Smooth muscle cell (in vitro differentiated cells): ENCODE data around the gene PCDHB14. TPM values are rescaled to one million over a fixed set of nuclear protein-coding genes. Genes with fewer than 3 reads are reported as not detected.
"Not testable (repeated sequence)": the region's sequence is repeated elsewhere in the genome, so short reads cannot be mapped to it uniquely, and the experiment has no call there.

Experiments used
- DNase-seq: peaks from one replicate; lab custom pipeline; 2025; ENCODE audit not compliant: unreplicated experiment; lab: John Stamatoyannopoulos, UW
- H2AFZ ChIP-seq: fragments of 200-600 bp; sonication (generic); 2 replicates; pipeline ENCODE4 v1.6.0; 2016; ENCODE audit warnings: antibody characterized with exemption, low read depth, mild to moderate bottlenecking
- H3F3A ChIP-seq: fragments of 200-600 bp; sonication (generic); 2 replicates; pipeline ENCODE4 v1.6.0; 2017; ENCODE audit warnings: antibody characterized with exemption, low read depth
- H3K27ac ChIP-seq: fragments of 200-600 bp; sonication (generic); 2 replicates; pipeline ENCODE4 v1.5.1; 2016; ENCODE audit warnings: low read depth, mild to moderate bottlenecking
- H3K27me3 ChIP-seq: fragments of 200-600 bp; sonication (generic); 2 replicates; pipeline ENCODE4 v1.6.1; 2016; ENCODE audit warnings: low read depth, mild to moderate bottlenecking
- H3K36me3 ChIP-seq: fragments of 200-600 bp; sonication (generic); 2 replicates; pipeline ENCODE4 v1.5.1; 2016; ENCODE audit warnings: low read depth
- H3K4me1 ChIP-seq: fragments of 200-600 bp; sonication (generic); 2 replicates; pipeline ENCODE4 v1.5.1; 2016; ENCODE audit warnings: low read depth
- H3K4me2 ChIP-seq: fragments of 200-600 bp; sonication (generic); 2 replicates; pipeline ENCODE4 v1.6.0; 2016; ENCODE audit warnings: mild to moderate bottlenecking
- H3K4me3 ChIP-seq: fragments of 200-600 bp; sonication (generic); 2 replicates; pipeline ENCODE4 v1.5.1; 2016; ENCODE audit warnings: mild to moderate bottlenecking
- H3K79me2 ChIP-seq: fragments of 200-600 bp; sonication (generic); 2 replicates; pipeline ENCODE4 v1.6.0; 2016; ENCODE audit warnings: low read depth, mild to moderate bottlenecking
- H3K9ac ChIP-seq: fragments of 200-600 bp; sonication (generic); 2 replicates; pipeline ENCODE4 v1.6.0; 2016; ENCODE audit warnings: low read depth
- H3K9me3 ChIP-seq: fragments of 200-600 bp; sonication (generic); replicated peaks from 2 replicates; pipeline ENCODE4 v1.5.1; 2016; ENCODE audit warnings: low read depth
- H4K20me1 ChIP-seq: fragments of 200-600 bp; sonication (generic); 2 replicates; pipeline ENCODE4 v1.6.0; 2016; ENCODE audit warnings: low read depth
- WGBS: methylation state at CpG from one replicate; pipeline ENCODE4 v1.1.7; 2016; ENCODE audit warnings: low lambda C conversion rate; 5-methylcytosine and 5-hydroxymethylcytosine counted together
- polyA plus RNA-seq: library from polyadenylated mRNA; unstranded; fragments of >200 nt; fragmentation: Nextera tagmentation; extraction: Ambion mirVana; gene quantifications from 2 replicates; pipeline ENCODE4 v1.2.1, GENCODE V29; 2016
- total RNA-seq: library from RNA; depleted of rRNA; stranded (reverse); fragments of >200 nt; gene quantifications from 2 replicates; pipeline ENCODE4 v1.2.3, GENCODE V29; 2014
- TF ChIP-seq, protein P1 (sequence below): fragments of 200-600 bp; sonication (generic); IDR thresholded peaks from 2 replicates; pipeline ENCODE4 v1.5.1; 2017; ENCODE audit warnings: borderline replicate concordance, mild to moderate bottlenecking, antibody characterized with exemption; ENCODE audit not compliant: insufficient read depth, poor library complexity, severe bottlenecking

The PCDHB14 gene
- total and polyA plus RNA-seq, 2 experiments from 2014 or later: 2.6 to 7.8 TPM

- Histone ChIP-seq H3K4me1 (no peaks in the 10 kb centered on the region), H2AFZ (no peak within 1 kb of the TSS), H3K27ac (no peak within 1 kb of the TSS), H3F3A (no peaks in the 10 kb centered on the region), H4K20me1 (no peaks in the 10 kb centered on the region), H3K4me2 (no peak within 1 kb of the TSS), H3K79me2 (no peaks in the 10 kb centered on the region), H3K36me3 (no peaks in the 10 kb centered on the region), H3K4me3 (no peak within 1 kb of the TSS), H3K9me3 (peaks cover 2% of the 10 kb centered on the region), H3K9ac (no peak within 1 kb of the TSS), H3K27me3 (no peaks in the 10 kb centered on the region)
- TF ChIP-seq, protein P1, sequence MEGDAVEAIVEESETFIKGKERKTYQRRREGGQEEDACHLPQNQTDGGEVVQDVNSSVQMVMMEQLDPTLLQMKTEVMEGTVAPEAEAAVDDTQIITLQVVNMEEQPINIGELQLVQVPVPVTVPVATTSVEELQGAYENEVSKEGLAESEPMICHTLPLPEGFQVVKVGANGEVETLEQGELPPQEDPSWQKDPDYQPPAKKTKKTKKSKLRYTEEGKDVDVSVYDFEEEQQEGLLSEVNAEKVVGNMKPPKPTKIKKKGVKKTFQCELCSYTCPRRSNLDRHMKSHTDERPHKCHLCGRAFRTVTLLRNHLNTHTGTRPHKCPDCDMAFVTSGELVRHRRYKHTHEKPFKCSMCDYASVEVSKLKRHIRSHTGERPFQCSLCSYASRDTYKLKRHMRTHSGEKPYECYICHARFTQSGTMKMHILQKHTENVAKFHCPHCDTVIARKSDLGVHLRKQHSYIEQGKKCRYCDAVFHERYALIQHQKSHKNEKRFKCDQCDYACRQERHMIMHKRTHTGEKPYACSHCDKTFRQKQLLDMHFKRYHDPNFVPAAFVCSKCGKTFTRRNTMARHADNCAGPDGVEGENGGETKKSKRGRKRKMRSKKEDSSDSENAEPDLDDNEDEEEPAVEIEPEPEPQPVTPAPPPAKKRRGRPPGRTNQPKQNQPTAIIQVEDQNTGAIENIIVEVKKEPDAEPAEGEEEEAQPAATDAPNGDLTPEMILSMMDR: peak; percentile 23
- no peak for DNase-seq
- WGBS: 58% methylated on average over 11 of the region's 11 CpGs
Observed at GRCh38 chr5:141208478-141208877, 14.7 kb upstream of the PCDHB14 start, which contains the start of gene PCDHB12. Gene PCDHB12 (plus strand): TSS chr5:141208719. CDS start chr5:141208908, 189 bp downstream.

DNA sequence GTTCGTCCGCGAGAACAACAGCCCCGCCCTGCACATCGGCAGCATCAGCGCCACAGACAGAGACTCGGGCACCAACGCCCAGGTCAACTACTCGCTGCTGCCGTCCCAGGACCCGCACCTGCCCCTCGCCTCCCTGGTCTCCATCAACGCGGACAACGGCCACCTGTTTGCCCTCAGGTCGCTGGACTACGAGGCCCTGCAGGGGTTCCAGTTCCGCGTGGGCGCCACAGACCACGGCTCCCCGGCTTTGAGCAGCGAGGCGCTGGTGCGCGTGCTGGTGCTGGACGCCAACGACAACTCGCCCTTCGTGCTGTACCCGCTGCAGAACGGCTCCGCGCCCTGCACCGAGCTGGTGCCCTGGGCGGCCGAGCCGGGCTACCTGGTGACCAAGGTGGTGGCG, 12.9 kb upstream of the PCDHB14 start:
- WGBS: 96% methylated on average over 39 of the region's 39 CpGs
- not testable (repeated sequence) for H2AFZ ChIP-seq, DNase-seq

DNA sequence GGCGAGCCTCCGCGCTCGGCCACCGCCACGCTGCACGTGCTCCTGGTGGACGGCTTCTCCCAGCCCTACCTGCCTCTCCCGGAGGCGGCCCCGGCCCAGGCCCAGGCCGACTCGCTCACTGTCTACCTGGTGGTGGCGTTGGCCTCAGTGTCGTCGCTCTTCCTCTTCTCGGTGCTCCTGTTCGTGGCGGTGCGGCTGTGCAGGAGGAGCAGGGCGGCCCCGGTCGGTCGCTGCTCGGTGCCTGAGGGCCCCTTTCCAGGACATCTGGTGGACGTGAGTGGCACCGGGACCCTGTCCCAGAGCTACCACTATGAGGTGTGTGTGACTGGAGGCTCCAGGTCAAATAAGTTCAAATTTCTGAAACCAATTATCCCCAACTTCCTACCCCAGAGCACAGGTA, 12.3 kb upstream of the PCDHB14 start:
- H3K4me3 ChIP-seq, H3K79me2 ChIP-seq, H3K4me1 ChIP-seq, H3K4me2 ChIP-seq, H3F3A ChIP-seq, H3K9me3 ChIP-seq, H3K9ac ChIP-seq, H3K27me3 ChIP-seq, H4K20me1 ChIP-seq, H3K36me3 ChIP-seq, H2AFZ ChIP-seq, H3K27ac ChIP-seq, DNase-seq: not testable (repeated sequence)
- 95% methylated on average over 21 of the region's 27 CpGs for WGBS

More for the DNA sequence above, 12.9 kb upstream of the PCDHB14 start:
- H3F3A ChIP-seq, H4K20me1 ChIP-seq, H3K9me3 ChIP-seq, H3K4me1 ChIP-seq, H3K9ac ChIP-seq, H3K27me3 ChIP-seq, H3K79me2 ChIP-seq, H3K4me2 ChIP-seq, H3K27ac ChIP-seq, H3K4me3 ChIP-seq, H3K36me3 ChIP-seq: not testable (repeated sequence)

DNA sequence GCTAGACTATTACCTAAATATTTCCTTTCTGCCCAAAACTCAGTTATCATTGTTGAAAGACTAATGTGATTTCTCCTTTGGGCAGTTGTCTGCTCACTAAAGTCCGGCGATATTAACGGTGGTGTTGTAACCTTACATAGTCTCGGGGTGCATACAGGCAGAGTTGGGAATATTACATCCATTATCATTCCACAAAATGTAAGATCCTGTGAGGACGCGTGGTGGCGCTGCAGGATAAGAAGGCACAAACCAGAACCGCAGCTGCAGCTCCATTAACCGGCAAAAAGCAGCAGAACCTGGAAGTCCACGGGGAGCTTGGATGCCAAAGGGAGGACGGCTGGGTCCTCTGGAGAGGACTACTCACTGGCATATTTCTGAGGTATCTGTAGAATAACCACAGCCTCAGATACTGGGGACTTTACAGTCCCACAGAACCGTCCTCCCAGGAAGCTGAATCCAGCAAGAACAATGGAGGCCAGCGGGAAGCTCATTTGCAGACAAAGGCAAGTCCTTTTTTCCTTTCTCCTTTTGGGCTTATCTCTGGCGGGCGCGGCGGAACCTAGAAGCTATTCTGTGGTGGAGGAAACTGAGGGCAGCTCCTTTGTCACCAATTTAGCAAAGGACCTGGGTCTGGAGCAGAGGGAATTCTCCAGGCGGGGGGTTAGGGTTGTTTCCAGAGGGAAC, 9.3 kb upstream of the PCDHB14 start, which contains the start of gene PCDHB13:
PCDHB13 (plus strand) TSS at position 264 of the 684 bp plus-strand sequence; CDS start at position 469, 205 bp downstream.
- not testable (repeated sequence) for H3K36me3 ChIP-seq, DNase-seq, H3K9me3 ChIP-seq, H3K27me3 ChIP-seq, H3K9ac ChIP-seq, H3K4me2 ChIP-seq, H3K27ac ChIP-seq, H4K20me1 ChIP-seq, H2AFZ ChIP-seq, H3F3A ChIP-seq, H3K79me2 ChIP-seq, H3K4me1 ChIP-seq
- H3K4me3 ChIP-seq: peak within 1 kb of the TSS; percentile 39
- TF ChIP-seq, protein P1: peak; percentile 29
- 38% methylated on average over 13 of the region's 18 CpGs for whole genome bisulfite sequencing

- not testable (repeated sequence) for H3K79me2 ChIP-seq, H3K9me3 ChIP-seq, H3K36me3 ChIP-seq, H3K27me3 ChIP-seq, H3K4me1 ChIP-seq, H3K4me3 ChIP-seq, H3K4me2 ChIP-seq, H3F3A ChIP-seq, H4K20me1 ChIP-seq, H2AFZ ChIP-seq, H3K9ac ChIP-seq, DNase-seq, H3K27ac ChIP-seq
- WGBS: 98% methylated on average over 12 of the region's 12 CpGs
Observed at GRCh38 chr5:141214583-141214982, 8.6 kb upstream of the PCDHB14 start.

GRCh38 chr5:141215504-141215903, 7.6 kb upstream of the PCDHB14 start:
- H3K79me2 ChIP-seq, H3K4me2 ChIP-seq, H3K4me1 ChIP-seq, H3K27ac ChIP-seq, H3K36me3 ChIP-seq, H2AFZ ChIP-seq, H4K20me1 ChIP-seq, H3K4me3 ChIP-seq, H3K9me3 ChIP-seq, H3K27me3 ChIP-seq, DNase-seq, H3K9ac ChIP-seq, H3F3A ChIP-seq: not testable (repeated sequence)
- WGBS: 97% methylated on average over 28 of the region's 40 CpGs

- H3K79me2 ChIP-seq, H3K4me1 ChIP-seq, H4K20me1 ChIP-seq, H3K27me3 ChIP-seq, H3K27ac ChIP-seq, H3K9ac ChIP-seq, H3K9me3 ChIP-seq, H3K4me2 ChIP-seq, H3K4me3 ChIP-seq, DNase-seq, H3K36me3 ChIP-seq, H2AFZ ChIP-seq, H3F3A ChIP-seq: not testable (repeated sequence)
- 97% methylated on average over 15 of the region's 26 CpGs for WGBS
Observed at GRCh38 chr5:141216035-141216434, 7.1 kb upstream of the PCDHB14 start.
